ENCODE data around the gene HOXC13. TPM values are rescaled to one million over a fixed set of nuclear protein-coding genes. Genes with fewer than 3 reads are reported as not detected.

HOXC13 gene
- total RNA-seq, 1 experiment from 2014 or later: 0.09 TPM

- TF ChIP-seq FOXP4 (CRISPR knock-in tag; IDR thresholded peaks at IDR 0.05): no peak
- TF ChIP-seq ZMAT4 (CRISPR knock-in tag; IDR thresholded peaks at IDR 0.05): no peak
- no peak for TF ChIP-seq RORB (CRISPR knock-in tag; IDR thresholded peaks at IDR 0.05)
- TF ChIP-seq AFF4 (CRISPR knock-in tag; IDR thresholded peaks at IDR 0.05; ENCODE audit: borderline replicate concordance): no peak
- no peak for TF ChIP-seq ATF2 (CRISPR knock-in tag; IDR thresholded peaks at IDR 0.05; ENCODE audit: borderline replicate concordance, low read depth)
- TF ChIP-seq MYBL2 (CRISPR knock-in tag; IDR thresholded peaks at IDR 0.05): no peak
Observed at GRCh38 chr12:53907103-53907502, 31.5 kb upstream of the HOXC13 start (continued).

GRCh38 chr12:53916788-53917655, 21.6 kb upstream of the HOXC13 start:
- peaks cover 85% of the 10 kb centered on the region for H3K27me3 Mint-ChIP-seq (ENCODE audit: low read depth)
- ATAC-seq: no peak
- H3K27ac Mint-ChIP-seq: no peak overlapping the region
- POLR2A ChIA-PET: no interaction called here
- H3K4me1 Mint-ChIP-seq: no peaks in the 10 kb centered on the region
- no peak overlapping the region for H3K4me3 Mint-ChIP-seq
- no peak for DNase-seq (ENCODE audit: low spot score)
- CTCF ChIA-PET: no interaction called here
- no peaks in the 10 kb centered on the region for H3K36me3 Mint-ChIP-seq
- H3K9me3 Mint-ChIP-seq: no peaks in the 10 kb centered on the region
- TF ChIP-seq ZSCAN18 (CRISPR knock-in tag; IDR thresholded peaks at IDR 0.05) (no peak), MLX (CRISPR knock-in tag; IDR thresholded peaks at IDR 0.05) (no peak), ERG (CRISPR knock-in tag; IDR thresholded peaks at IDR 0.05) (no peak), ZNF532 (CRISPR knock-in tag; IDR thresholded peaks at IDR 0.05; ENCODE audit: borderline replicate concordance) (no peak), ELF4 (CRISPR knock-in tag; IDR thresholded peaks at IDR 0.05; ENCODE audit: low read depth) (no peak), ZNF317 (CRISPR knock-in tag; IDR thresholded peaks at IDR 0.05; ENCODE audit: borderline replicate concordance, low read depth) (no peak), ATF1 (CRISPR knock-in tag; IDR thresholded peaks at IDR 0.05) (no peak), CBFB (CRISPR knock-in tag; IDR thresholded peaks at IDR 0.05; ENCODE audit: low read depth) (no peak), NR1H2 (CRISPR knock-in tag; IDR thresholded peaks at IDR 0.05) (no peak), HMGA2 (CRISPR knock-in tag; IDR thresholded peaks at IDR 0.05) (no peak), ZBTB21 (CRISPR knock-in tag; IDR thresholded peaks at IDR 0.05; ENCODE audit: borderline replicate concordance) (no peak), GRHL2 (CRISPR knock-in tag; IDR thresholded peaks at IDR 0.05; ENCODE audit: insufficient replicate concordance, severe bottlenecking) (no peak), MYBL2 (CRISPR knock-in tag; IDR thresholded peaks at IDR 0.05) (no peak), FOXP1 (CRISPR knock-in tag; IDR thresholded peaks at IDR 0.05; ENCODE audit: borderline replicate concordance) (no peak)
